GM18508 (cell line): ENCODE measurements around the gene FGF14.

ENCODE experiments used
- ATAC-seq: cut with Tn5 transposase; IDR thresholded peaks from one replicate; pipeline ENCODE4 v1.9.1; 2021; ENCODE audit warnings: moderate number of reproducible peaks; ENCODE audit not compliant: insufficient read depth, unreplicated experiment

FGF14 gene

DNA sequence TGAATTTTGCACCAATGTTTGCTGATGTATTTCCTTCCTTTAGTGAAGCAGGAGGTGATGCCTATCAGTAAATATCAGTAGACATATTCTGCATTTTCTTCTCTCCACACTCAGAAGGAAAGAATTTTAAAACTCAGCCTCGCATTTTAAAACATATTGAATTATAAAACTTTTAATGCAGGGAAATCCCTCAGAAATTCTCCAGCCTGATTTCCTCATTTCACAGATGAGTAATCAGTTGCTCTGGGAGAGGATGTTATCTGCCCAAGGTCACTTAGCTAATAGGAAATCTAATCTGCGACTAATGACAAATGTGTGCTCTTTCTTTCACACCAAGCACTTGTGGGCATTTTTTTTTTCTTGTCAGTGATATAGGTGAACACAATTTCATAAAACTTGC is 628.8 kb downstream of the FGF14 start:
- no peak for ATAC-seq

DNA sequence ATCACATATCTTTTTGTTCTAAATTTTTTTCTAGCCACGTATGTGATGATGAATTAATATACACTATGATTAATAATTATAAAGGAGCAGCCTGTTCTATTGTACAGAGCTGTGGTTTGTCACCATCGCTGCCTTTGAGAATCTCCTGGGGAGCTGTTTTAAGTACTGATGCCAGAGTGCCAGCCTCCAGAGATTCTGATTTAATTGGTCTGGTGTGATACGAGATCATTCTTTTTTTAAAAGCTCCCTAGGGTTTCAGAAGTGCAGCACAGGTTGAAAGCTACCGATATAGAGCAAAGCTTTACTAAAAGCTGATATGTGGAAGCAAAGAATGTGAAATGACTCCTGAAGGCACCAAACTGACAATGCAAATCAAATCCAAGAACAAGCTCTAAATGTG is 634.7 kb downstream of the FGF14 start:
- no peak for ATAC-seq

DNA sequence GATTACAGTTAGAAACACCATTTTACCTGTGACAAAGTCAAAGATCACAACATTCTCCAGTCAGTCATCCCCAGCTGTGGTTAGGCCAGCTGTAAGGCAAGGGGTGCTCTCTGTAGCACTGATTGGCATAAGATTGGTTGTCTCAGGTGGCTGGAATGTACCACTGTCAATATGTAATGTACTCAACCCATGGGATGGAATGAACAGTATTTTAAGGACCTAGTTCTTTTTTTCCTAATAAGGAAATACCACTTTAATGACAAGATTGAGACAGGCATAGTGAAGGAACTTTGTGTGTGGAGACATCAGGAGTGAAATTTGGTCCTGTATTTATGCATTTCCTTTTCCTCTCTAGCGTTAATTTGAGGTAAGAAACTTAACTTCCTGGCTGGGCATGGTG is 638.7 kb downstream of the FGF14 start:
- ATAC-seq = no peak

DNA sequence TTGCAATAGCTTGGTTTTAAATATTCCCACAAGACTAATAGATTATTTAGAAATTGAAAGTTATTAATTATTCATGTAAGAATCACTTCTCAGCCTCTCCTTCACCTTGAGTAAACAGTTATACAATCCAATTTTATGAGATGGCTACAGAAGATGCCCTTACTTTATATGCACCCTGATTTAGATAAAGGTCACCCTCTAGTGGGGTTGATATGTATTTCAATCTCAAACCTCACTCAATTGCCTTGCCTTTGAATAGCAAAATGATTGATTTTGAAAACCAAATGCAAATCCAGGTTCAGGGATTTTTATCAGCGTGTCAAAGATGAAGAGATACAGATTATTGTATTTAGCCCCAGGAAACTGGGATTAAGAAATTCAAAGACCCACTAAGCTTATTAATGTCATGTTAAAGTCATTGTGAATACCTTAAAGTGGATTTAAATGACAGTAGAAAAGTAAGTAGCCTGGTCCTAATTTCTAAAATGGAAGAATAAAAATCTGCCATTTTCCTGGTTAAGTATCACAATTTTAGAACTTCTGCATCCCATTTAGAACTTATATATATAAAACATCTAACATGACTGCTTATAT is 644.3 kb downstream of the FGF14 start:
- peak; percentile 94 for ATAC-seq

DNA sequence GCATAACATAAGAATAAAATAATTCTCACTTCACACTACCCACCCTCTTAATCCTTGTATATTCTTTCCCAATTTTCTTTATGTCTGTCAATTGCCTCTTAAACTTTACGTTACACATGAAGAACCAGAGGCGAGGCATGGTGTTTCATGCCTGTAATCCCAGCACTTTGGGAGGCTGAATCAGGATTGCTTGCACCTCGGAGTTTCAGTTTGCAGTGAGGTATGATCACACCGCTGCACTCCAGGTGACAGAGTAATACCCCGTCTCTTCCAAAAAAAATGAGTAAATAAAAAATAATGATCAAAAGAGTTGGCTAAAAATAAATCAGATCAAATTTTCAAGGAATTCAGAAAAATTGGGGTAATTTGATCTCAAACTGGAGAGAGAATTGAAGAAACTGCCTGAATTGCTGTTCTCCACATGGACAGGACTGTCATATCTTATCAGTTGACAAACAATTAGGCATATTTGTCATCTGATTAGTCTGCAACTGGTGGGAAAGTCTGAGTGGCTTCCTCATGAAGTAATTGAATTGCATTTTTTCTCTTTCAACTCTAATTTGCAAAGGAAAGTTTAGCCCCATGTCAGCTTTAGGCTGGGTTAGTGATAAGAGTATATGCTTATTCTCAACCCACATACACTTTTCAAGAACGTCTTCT is 646.5 kb downstream of the FGF14 start:
- ATAC-seq = no peak

DNA sequence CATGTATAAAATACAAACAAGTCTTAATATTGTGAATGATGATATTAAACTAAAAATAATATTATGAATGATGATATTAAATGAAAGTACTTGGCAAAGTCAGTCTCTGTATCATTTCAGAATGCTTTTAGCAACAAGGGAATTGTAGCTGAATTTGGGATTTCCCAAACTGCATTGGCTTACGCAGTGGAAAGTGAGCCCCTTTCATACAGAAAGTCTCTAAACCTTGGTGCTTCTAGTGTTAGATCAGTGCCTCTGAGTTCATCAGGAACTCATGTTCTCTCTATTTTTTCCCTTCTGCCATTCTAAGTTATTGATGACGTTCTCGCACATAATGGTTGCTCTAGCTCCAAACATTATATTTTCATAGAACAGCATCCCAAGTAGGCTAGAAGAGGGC is 649.4 kb downstream of the FGF14 start:
- no peak for ATAC-seq

DNA sequence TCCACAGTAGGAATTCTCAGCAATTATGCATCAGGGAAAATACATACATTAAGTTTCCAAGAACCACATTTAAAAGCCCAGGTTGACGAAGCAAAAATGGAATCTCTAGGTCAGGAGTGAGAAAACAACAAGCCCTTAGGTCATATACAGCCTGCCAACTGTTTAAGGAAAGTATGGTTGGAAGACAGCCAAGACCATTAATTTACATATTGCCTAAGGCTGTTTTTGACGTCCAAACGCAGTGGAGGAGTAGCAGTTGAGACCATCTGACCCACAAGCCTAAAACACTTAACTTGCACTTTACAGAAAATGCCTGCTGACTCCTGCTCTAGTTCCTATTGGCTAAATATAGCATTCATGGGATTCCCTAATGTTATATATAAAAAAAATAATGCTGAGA is 650.4 kb downstream of the FGF14 start:
- no peak for ATAC-seq

DNA sequence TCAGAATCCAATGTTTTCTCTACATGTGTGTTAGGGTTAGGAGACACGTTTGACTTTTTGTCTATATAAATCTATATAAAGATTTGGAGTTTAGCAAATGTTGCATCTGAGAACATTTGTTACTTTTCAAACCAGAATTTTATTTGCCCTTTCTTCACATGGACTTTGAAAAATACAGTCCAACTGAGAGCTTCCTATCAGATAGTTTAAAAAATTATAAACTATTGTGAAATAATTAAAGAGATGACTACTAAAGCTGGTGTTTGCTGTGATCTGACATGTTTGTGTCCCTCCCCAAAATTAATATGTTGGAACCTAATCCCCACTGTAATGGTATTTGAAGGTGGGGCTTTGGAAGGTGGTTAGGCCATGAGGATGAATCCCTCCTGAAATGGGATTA is 652.3 kb downstream of the FGF14 start:
- no peak for ATAC-seq

DNA sequence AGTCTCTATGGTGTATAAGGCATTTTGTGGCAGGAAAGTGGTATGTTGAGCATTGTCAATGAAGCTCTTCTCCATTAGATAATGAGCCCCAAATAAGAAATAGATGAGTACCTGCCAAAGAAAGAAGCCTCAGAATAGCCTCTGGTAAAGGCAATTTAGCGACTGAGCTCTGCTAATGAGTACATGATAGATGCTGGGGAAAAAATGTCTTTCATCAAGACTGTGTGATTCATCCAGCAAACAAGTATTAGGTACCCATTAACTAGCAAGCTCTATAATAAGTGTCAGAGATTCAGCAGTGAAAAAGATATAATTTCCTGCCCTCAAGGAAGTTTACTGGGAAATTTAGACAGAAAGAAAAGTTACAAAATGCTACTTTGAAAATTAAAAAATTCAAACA is 654.8 kb downstream of the FGF14 start:
- ATAC-seq = no peak

DNA sequence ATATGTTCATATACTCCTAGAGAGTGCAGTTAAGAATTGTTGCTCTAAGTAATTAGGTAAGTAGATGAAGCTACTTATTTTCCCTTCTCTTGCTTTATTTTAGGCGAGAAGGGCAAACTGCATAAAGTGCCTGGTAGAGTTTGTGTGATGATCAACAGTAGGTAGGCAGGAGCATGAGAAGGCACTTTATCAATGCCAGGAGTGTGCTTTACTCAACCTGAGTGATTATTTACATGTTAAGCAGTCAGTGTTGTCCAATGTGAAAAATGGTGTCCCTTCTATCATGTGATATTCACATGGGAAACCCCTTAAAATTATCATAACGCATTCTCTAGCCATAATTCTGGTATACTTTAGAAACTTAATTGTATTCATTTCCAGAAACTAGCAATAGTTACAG is 655.3 kb downstream of the FGF14 start:
- ATAC-seq = no peak

DNA sequence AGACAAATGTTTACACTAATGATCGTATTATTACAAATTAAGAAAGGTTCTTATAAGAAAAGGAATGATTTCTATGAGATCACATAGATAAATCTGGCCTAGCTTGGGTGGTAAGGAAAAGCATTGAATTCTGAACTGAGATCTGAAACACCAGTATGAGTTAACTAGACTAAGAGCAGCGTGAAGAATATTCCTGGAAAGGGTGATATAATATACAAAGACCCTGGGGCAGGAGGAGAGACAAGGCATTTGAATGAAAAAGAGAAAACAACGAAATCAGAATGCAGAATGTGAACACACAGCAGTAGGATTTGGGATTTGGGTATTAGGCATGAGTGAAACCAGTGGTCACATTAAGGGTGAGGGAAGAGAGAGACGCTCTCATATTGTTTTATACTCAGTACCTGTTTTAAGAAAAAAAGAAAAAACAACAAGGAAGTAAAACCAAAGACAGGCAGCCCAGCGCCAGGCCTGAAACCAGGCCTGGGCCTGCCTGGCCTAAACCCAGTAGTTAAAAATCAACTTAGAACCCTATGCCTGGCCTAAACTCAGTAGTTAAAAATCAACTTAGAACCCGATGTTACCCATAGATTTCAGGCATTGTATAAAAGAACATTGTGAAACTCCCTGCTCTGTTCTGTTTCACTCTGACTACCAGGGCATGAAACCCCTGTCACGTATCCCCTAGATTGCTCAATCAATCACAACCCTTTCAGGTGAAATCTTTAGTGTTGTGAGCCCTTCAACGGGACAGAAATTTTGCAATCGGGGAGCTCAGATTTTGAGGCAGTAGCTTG is 662.3 kb downstream of the FGF14 start:
- ATAC-seq = peak; percentile 98

DNA sequence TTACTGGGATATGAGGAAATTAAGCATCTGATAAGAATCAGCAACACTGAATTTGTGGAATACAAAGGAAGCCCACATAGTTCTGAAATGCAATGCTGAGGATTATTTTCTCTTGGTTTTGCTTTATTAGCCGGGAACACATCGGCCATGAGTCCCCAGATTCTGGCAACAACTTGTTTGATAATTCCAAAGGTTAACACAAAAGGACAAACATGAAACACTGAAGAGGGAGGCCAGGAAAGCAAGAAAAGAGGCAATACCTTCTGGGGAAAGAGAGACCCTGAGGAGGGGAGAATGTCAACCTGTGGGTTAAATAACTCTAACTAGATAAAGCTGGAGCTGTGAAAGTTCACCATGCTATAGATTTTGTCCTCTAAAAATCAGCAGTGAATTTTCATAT is 663.5 kb downstream of the FGF14 start:
- ATAC-seq = no peak

DNA sequence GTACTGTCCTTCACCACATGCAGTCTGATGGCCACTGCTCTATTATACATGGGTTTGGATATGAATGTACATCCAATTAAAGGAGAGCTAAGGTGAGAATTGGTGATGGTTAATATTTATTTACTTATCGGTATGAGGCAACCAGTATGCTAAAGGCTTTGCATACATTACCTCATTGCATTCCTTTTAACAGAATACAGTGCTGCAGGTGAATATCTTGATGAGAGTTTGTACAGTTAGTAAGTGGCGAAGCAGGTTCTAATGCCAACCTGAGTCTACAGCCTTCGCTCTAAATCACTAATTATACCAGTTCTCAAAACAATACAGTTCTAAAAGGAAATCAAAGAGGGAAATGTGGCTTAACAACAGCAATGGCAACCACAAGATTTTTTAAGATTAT is 665.3 kb downstream of the FGF14 start:
- ATAC-seq = no peak

DNA sequence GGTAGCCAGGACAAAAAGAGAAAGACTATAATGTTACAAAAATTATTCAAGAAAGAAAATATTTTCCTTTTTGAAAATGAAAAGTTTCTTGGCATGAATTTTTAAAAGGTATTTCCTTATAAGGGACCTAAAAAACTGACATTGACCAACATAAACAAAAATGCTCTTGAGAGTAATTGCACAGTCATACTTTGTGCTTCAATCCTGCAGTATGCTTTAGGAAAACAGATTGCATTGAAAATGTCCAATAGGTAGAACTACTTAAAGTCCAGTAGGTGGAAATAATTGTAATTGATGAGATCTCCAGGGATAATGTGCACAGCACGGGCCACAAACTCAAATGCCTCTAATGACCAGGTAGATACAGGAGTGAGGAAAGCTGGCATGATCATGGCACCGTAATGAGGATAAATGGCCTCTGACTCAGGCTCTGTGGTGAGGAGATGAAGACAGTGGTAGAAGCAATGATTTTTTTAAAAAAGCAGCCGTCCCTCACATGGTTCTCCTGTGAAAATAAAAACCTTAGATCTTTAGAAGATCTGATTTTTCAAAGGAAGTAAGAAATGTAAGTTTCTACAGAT is 671.3 kb downstream of the FGF14 start:
- ATAC-seq = no peak

DNA sequence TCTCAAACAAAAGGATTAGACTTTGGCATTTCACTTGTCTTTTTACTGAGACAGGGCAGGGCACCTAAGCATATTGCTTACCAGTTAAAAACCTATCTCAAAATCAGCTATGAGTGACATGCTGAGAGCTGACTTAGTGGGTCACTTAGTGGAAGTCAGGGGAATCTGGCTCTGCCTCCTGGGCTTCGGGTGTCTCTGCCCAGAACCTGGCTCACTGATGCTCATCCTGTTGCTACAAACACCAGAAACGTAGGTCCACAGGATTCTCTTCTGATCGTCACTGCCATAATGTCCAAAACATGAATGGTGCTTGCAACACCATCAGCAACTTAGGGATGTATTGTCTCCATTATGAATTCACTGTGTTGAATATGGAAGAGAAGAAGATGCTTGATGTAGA is 673.2 kb downstream of the FGF14 start:
- ATAC-seq = no peak

DNA sequence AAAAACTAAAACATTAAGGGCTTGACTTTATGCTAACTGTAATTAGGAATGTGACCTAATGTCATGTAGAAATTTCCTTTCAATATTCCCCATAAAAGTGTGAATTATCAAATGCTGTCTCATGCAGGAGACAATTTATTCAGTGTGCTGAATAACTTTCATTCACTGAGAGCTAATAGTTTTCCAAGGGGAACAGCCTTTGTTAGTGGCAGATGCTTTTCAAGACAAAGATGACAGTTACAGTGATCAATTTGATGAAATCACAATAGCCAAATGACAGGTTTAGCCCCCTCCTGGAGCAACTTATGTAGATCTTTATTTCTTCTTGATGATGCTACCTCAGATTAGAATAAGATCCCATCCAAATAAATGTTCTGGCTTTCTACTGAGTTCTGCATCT is 673.8 kb downstream of the FGF14 start:
- ATAC-seq = no peak

DNA sequence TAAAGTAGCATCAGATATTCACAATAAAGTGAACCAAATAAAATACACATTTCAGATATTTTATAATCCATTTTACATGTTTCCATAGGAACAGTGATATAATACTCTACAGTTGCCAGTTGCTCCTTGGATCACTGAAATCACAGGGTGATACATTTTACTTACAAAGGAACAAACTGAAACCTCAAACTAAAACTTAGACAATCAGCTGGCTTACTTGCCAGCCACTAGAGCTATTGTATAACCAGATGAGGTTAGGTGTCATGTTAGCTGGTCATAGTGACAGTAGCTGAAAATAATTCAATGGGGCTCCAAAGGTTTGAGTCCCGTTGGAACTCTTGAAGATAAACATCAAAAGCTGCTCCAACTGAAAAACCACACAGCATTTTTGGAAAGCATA is 674.7 kb downstream of the FGF14 start:
- ATAC-seq = peak; percentile 70

DNA sequence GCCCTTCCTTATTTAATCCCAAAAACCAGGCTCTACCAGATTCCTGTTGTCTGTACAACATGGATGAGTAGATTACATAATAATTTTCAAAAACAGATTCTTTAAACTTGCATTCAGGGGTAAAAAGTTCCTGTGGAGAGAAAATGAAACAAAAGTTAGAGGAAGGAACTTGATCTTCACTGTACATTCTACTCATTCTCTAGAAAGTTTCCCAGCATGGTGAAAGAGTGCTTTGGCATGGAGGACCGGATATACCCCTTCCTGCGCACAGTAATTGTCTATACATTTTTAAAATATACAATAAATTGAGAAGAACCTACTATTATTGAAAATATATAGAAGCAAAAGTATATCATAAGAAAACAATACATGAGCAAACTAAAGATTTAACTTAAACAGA is 675.2 kb downstream of the FGF14 start:
- ATAC-seq = no peak

DNA sequence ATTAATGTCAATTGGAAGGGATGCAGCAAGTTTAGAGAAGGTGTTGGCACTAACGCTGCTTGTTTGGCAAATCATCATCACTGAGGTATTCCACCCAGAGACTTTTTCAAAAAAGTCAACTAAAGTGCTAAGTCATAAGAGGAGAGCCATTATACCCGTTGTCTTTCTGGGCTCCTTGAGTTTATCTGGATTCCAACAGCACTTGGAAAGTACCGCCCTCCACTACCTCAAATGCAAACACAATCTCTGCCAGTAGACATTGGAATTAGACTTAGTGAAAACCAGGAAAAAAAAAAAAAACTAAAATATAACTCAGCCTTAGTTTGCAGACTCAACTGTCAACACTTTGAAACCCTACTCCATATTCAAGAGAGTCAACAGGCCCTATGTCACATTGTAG is 683.4 kb downstream of the FGF14 start:
- ATAC-seq = no peak

DNA sequence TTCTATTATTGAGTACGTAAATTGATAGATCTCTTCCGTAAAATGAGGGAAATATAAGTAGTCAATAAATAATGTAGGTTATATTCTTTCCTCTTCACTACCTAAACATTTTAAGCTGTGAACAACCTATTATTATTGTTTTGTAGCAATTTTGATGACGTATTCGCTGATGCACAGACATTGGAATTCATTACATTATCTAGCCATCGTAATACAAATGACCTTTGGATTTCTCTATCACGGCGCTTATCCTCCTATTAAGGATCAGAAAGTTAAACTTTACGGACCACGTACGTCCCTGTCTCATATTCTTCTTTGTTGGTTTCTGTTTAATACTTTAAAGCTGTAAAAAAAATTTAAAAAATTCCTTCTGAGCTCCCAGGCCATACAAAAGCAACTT is 684.5 kb downstream of the FGF14 start:
- no peak for ATAC-seq

DNA sequence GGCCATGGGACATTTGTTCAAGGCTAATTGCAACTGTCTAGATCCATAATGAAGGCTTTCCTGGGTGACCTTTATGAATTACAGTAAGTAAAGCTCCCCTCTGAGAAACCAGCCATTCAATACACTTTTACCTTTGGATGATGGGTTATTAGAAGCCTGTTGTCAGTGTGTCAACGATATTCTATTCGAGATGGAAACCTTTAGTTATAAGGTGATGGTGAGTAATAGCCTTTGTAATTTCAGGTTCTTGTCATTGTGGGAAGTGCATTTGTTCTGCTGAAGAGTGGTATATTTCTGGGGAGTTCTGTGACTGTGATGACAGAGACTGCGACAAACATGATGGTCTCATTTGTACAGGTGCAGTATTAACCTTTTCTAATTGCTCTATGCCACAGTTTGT is 687.7 kb downstream of the FGF14 start:
- no peak for ATAC-seq

DNA sequence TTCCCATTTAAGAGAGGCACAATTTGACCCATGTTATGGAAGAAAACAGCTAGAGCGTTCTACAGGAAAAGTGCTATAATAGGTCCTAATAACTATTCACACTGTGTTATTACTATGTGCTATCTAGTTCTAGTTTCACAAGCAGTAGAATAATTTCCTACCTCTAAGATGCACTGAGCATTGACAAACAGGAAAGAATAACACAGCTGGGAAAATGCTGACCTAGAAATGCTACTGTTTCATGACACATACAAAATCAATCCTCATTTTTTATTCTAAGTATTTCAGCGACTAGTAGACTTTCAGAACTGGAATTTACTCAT is 689.9 kb downstream of the FGF14 start:
- no peak for ATAC-seq
